ENCODE measurements around the gene KRTAP10-4. TPM values are rescaled to one million over a fixed set of nuclear protein-coding genes. Genes with fewer than 3 reads are reported as not detected.

KRTAP10-4 gene
- total RNA-seq, 4 donors from 2014 or later, result 2.7 to 11.8 (median 4.9) TPM; not detected in 1

DNA sequence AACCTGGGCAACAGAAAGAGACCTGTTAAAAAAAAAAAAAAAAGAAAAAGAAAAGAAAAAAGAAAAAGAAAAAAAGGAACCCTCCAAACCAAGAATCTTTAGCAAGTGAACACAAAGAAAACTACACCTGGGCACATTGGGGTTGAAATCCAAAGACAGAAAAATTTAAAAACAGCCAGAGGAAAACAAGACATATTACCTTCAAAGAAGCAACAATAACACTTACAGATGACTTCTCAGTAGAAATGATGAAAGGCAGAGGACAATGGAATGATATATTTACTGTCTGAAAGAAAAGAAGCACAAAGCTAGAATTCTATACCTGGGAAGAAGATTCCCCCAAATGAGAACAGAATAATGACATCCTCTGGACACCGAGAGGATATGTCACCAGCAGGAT is 30.8 kb upstream of the KRTAP10-4 start:
- no peak overlapping the region for H3K27ac ChIP-seq
- no peak overlapping the region for H3K4me3 ChIP-seq
- H3K9me3 ChIP-seq, result peaks cover 5% of the 10 kb centered on the region
- no peaks in the 10 kb centered on the region for H3K36me3 ChIP-seq
- no peak for DNase-seq (ENCODE audit: low spot score in 2 of 2)
- no peak for TF ChIP-seq POLR2AphosphoS5 (IDR thresholded peaks at IDR 0.05)
- TF ChIP-seq, protein P1, sequence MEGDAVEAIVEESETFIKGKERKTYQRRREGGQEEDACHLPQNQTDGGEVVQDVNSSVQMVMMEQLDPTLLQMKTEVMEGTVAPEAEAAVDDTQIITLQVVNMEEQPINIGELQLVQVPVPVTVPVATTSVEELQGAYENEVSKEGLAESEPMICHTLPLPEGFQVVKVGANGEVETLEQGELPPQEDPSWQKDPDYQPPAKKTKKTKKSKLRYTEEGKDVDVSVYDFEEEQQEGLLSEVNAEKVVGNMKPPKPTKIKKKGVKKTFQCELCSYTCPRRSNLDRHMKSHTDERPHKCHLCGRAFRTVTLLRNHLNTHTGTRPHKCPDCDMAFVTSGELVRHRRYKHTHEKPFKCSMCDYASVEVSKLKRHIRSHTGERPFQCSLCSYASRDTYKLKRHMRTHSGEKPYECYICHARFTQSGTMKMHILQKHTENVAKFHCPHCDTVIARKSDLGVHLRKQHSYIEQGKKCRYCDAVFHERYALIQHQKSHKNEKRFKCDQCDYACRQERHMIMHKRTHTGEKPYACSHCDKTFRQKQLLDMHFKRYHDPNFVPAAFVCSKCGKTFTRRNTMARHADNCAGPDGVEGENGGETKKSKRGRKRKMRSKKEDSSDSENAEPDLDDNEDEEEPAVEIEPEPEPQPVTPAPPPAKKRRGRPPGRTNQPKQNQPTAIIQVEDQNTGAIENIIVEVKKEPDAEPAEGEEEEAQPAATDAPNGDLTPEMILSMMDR (IDR thresholded peaks at IDR 0.05), result no peak
- H3K27me3 ChIP-seq, result peaks cover 9% of the 10 kb centered on the region
- WGBS, result 81% methylated on average over 1 of the region's 1 CpG
- no peaks in the 10 kb centered on the region for H3K4me1 ChIP-seq

DNA sequence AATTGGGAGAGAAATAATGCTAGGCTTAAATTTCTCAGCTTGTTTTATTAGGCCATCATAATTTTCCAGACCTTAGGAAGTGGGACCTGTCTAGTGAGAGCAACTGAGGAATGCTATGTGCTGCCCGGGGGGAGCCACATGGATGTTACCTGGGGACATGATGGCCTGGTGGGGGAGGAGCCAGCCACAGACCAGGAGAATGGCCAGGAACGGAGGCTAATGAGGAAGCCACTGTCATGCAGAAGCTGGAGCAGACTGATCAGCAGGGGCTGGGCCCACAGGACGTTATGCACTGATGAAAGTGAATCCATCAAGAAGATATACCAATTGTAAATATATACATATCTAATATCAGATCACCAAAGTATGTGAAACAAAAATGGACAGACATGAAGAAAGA is 29.0 kb upstream of the KRTAP10-4 start:
- WGBS, result 78% methylated on average over 3 of the region's 3 CpGs
- Histone ChIP-seq H3K36me3 (no peaks in the 10 kb centered on the region), H3K4me3 (no peak overlapping the region), H3K27ac (no peak overlapping the region), H3K27me3 (peaks cover 10% of the 10 kb centered on the region), H3K9me3 (peaks cover 5% of the 10 kb centered on the region), H3K4me1 (no peaks in the 10 kb centered on the region)
- no peak for DNase-seq (ENCODE audit: low spot score in 2 of 2)
- TF ChIP-seq, protein P1 (IDR thresholded peaks at IDR 0.05), result no peak
- TF ChIP-seq EP300 (IDR thresholded peaks at IDR 0.05) (no peak), POLR2A (IDR thresholded peaks at IDR 0.05) (no peak), POLR2AphosphoS5 (IDR thresholded peaks at IDR 0.05) (no peak)

DNA sequence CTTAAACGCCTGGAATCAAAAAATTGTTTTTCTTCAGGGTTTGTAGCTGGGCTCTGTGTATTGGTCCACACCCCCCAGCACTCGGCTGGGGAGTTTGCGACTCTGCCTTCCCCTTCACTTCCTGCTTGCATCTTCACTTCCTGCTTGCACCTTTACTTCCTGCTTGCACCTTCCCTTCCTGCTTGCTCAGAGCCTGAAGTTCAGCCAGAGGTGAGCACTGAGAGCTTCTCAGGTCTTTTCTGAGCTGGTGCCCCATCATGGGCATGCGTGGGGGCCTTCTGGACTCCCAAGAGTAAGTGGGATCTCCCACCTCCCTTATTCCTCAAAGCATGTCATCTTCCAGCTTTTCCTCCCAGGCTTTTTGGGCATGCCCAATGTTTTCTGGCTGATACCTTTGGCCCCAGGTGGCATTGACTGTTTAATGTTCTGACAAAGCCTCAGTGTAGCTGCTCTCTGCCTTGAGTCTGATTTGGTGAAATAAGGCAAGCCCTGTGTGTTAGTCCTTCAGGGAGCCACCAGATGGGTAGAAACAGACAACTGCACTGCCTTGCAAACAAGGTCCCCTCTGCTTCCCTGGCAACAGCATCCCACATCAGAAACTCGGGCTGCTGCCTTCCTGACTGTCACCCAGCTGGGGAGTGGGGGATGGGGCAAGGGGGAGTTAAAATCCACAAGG is 25.7 kb upstream of the KRTAP10-4 start:
- TF ChIP-seq POLR2AphosphoS5 (IDR thresholded peaks at IDR 0.05) (no peak), EP300 (IDR thresholded peaks at IDR 0.05) (no peak), POLR2A (IDR thresholded peaks at IDR 0.05) (no peak)
- TF ChIP-seq, protein P1 (IDR thresholded peaks at IDR 0.05), result no peak
- Histone ChIP-seq H3K27ac (no peak overlapping the region), H3K4me3 (no peak overlapping the region), H3K9me3 (no peaks in the 10 kb centered on the region), H3K4me1 (peaks cover 14% of the 10 kb centered on the region), H3K27me3 (peaks cover 35% of the 10 kb centered on the region), H3K36me3 (no peaks in the 10 kb centered on the region)
- 59% methylated on average over 5 of the region's 5 CpGs for WGBS
- DNase-seq (ENCODE audit: low spot score in 2 of 2), result no peak

DNA sequence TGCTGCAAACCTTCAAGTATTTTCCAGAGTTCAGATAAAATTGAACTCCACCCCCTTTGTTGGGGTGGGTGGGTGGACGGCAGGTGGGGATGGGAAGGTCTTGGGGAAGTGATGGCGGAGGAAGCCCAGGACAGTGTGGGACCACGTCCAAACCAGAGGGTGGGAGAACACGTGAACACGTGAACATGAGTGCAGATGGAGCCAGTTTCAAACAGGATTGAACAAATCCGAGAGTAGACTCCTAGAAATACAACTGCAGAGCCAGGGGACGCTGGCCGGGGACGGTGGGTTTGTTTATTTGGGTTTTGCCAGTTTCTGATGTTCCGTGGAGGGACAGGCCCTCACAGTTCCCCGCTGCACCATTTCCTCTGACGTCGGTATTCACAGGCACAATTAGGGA is 25.1 kb upstream of the KRTAP10-4 start:
- no peak overlapping the region for H3K4me3 ChIP-seq
- no peak for DNase-seq (ENCODE audit: low spot score in 2 of 2)
- WGBS, result 44% methylated on average over 13 of the region's 13 CpGs

DNA sequence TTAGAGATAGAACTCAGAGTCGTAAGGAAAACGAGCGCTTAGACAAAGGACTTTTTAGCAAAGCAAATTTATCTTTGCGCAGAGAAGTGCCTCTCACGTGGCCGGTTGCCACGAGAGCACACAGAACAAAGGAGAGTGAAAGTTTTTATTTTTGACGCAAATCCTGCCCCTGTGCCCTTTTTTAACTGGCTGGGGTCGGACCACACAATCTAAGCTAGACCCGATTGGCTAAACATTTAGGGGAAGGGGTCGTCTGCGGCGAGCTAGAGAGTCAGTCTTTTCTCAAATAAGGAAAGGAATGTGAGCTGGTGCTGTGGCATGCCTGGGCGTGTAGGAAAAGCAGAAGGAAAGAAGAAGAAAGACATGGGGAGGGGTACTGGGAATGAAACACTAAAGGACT is 24.6 kb upstream of the KRTAP10-4 start:
- no peak for TF ChIP-seq EP300 (IDR thresholded peaks at IDR 0.05)
- no peak for TF ChIP-seq POLR2AphosphoS5 (IDR thresholded peaks at IDR 0.05)
- TF ChIP-seq, protein P1 (IDR thresholded peaks at IDR 0.05), result no peak
- no peak for TF ChIP-seq POLR2A (IDR thresholded peaks at IDR 0.05)
- no peaks in the 10 kb centered on the region for H3K36me3 ChIP-seq
- H3K27me3 ChIP-seq, result peaks cover 37% of the 10 kb centered on the region
- H3K4me1 ChIP-seq, result peaks cover 14% of the 10 kb centered on the region
- no peak for DNase-seq (ENCODE audit: low spot score in 2 of 2)
- H3K9me3 ChIP-seq, result no peaks in the 10 kb centered on the region
- no peak overlapping the region for H3K4me3 ChIP-seq
- 23% methylated on average over 14 of the region's 14 CpGs for WGBS
- H3K27ac ChIP-seq, result no peak overlapping the region

More for the DNA sequence above, 25.1 kb upstream of the KRTAP10-4 start:
- Histone ChIP-seq H3K27me3 (peaks cover 37% of the 10 kb centered on the region), H3K36me3 (no peaks in the 10 kb centered on the region), H3K9me3 (no peaks in the 10 kb centered on the region), H3K27ac (no peak overlapping the region), H3K4me1 (peaks cover 14% of the 10 kb centered on the region)
- TF ChIP-seq, protein P1 (IDR thresholded peaks at IDR 0.05), result no peak
- TF ChIP-seq POLR2AphosphoS5 (IDR thresholded peaks at IDR 0.05) (no peak), EP300 (IDR thresholded peaks at IDR 0.05) (no peak), POLR2A (IDR thresholded peaks at IDR 0.05) (no peak)
